ENCODE data around the gene CDKN1A. TPM values are rescaled to one million over a fixed set of nuclear protein-coding genes. Genes with fewer than 3 reads are reported as not detected.

Gene CDKN1A
- total and polyA plus RNA-seq, 10 of the 15 experiments (the other 5 are each of a cell fraction or from before 2014, with no cell fraction given), result 25.2 to 637 (median 216) TPM

DNA sequence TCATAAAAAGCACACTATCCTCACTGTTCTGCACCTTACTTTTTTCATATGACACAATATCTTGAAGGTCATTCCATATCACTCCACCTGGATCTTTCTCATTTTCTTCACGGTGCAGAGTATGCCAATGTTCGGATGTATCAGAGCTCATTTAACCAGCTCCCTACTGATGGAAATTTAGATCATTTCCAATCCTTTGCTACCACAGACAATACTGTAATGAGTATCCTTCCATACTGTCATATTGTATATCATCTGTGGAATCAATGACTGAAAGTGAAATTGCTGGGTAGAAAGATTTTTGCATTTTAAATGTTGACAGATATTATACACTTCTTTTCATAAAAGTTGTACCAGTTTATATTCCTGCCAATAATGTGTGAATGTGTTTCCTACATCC, 16.9 kb downstream of the CDKN1A start:
- no peak overlapping the region for H3K4me2 ChIP-seq (ENCODE audit: control insufficient read depth, insufficient read depth)
- no TSS peak for BruUV-seq (replicated peaks)
- no peaks in the 10 kb centered on the region for H3K9me3 ChIP-seq (replicated peaks; ENCODE audit: control insufficient read depth, insufficient read depth, low read length)
- FAIRE-seq (no peak), DNase-seq (ENCODE audit: low read depth, low spot score) (no peak), ATAC-seq (no peak)
- H3K79me2 ChIP-seq (ENCODE audit: control insufficient read depth, insufficient read depth, low read length), result no peaks in the 10 kb centered on the region
- no peaks in the 10 kb centered on the region for H4K20me1 ChIP-seq (ENCODE audit: control insufficient read depth, insufficient read depth)
- no peak overlapping the region for H3K9ac ChIP-seq (ENCODE audit: control insufficient read depth, insufficient read depth, low read length)
- no peak overlapping the region for H2AFZ ChIP-seq (ENCODE audit: control insufficient read depth, low read depth, low read length)
- POLR2A ChIA-PET, result no interaction called here
- no peaks in the 10 kb centered on the region for H3K36me3 ChIP-seq (ENCODE audit: control insufficient read depth in 2 of 2, insufficient read depth in 2 of 2, low read length in 1 of 2)
- WGBS (ENCODE audit: insufficient coverage, insufficient replicate concordance, low lambda C conversion rate, missing lambda C conversion rate), result 61% methylated on average over 2 of the region's 2 CpGs
- no peak overlapping the region for H3K4me3 ChIP-seq
- SMC1A ChIA-PET (ENCODE audit: uncharacterized antibody, unreplicated experiment), result interaction anchor here (0.7 to 1.3 kb wide), 3 partner anchors 12 to 59 kb away, joined by 3 read pairs; no protein-coding TSS in a partner anchor
- CTCF ChIA-PET, result interaction anchor here (1.0 to 1.3 kb wide), 3 partner anchors 65 to 89 kb away, joined by 3 read pairs; no protein-coding TSS in a partner anchor
- H3K27ac ChIP-seq (ENCODE audit: control insufficient read depth, insufficient read depth), result no peak overlapping the region
- in situ Hi-C loops (cut with MboI), result no loop called here
- no peaks in the 10 kb centered on the region for H3K27me3 ChIP-seq (replicated peaks in 1 of 2; ENCODE audit: control insufficient read depth in 2 of 2, insufficient read depth in 2 of 2, low read length in 1 of 2)
- H3K4me1 ChIP-seq (ENCODE audit: control insufficient read depth, insufficient read depth, low read length), result peaks cover 16% of the 10 kb centered on the region
- RAD21 ChIA-PET (ENCODE audit: unreplicated experiment), result no interaction called here
- TF ChIP-seq GABPA (IDR thresholded peaks at IDR 0.05; ENCODE audit: low read depth) (no peak), HDGF (IDR thresholded peaks at IDR 0.05) (no peak), RUNX3 (IDR thresholded peaks at IDR 0.05; ENCODE audit: low read length) (peak; percentile 17; the same call in 1 of the 2 replicates)
- intact Hi-C loops (cut with micrococcal nuclease; ENCODE audit: unreplicated experiment), result no loop called here

DNA sequence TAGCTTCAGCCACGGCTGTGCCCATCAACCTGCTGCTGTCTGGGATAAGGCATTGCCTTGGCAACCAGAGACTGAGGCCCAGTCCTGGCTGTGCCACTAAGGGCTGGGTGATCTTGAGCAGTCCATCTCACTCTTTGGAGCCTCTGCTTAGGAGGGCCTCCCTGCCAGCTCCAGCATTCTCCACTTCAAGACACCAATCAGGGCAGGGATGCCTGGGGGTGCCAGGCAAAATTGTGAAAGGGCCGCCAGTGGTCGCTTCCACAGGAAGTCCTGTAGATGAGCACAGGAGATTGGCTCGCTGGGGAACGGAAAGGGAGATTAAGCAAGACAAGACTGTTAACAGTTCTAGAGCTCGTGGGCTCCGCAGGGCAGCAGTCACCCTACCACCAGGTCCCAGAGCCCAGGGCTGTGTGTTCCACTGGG, 19.0 kb downstream of the CDKN1A start, which contains the start of gene RAB44:
Gene RAB44, plus strand, starts transcription at position 346 of the 423 bp plus-strand sequence. CDS start 6,410 bp downstream, outside the sequence.
- H3K27me3 ChIP-seq (replicated peaks in 1 of 2; ENCODE audit: control insufficient read depth in 2 of 2, insufficient read depth in 2 of 2, low read length in 1 of 2), result no peaks in the 10 kb centered on the region
- ChIA-PET CTCF (interaction anchor here (1.9 kb wide), 1 partner anchor 11 kb away, joined by 7 read pairs; no protein-coding TSS in a partner anchor), POLR2A (no interaction called here), RAD21 (ENCODE audit: unreplicated experiment) (interaction anchor here (0.8 kb wide), 1 partner anchor 83 kb away, joined by 3 read pairs; no protein-coding TSS in a partner anchor), SMC1A (ENCODE audit: uncharacterized antibody, unreplicated experiment) (interaction anchor here (1.1 kb wide), 1 partner anchor 23 kb away, joined by 3 read pairs; no protein-coding TSS in a partner anchor)
- H3K9me3 ChIP-seq (replicated peaks; ENCODE audit: control insufficient read depth, insufficient read depth, low read length), result no peaks in the 10 kb centered on the region
- no peaks in the 10 kb centered on the region for H3K36me3 ChIP-seq (ENCODE audit: control insufficient read depth in 2 of 2, insufficient read depth in 2 of 2, low read length in 1 of 2)
- intact Hi-C loops (cut with micrococcal nuclease; ENCODE audit: unreplicated experiment) (no loop called here), in situ Hi-C loops (cut with MboI) (no loop called here)
- H3K4me2 ChIP-seq (ENCODE audit: control insufficient read depth, insufficient read depth), result no peak within 1 kb of the TSS
- WGBS (ENCODE audit: insufficient coverage, insufficient replicate concordance, low lambda C conversion rate, missing lambda C conversion rate), result 92% methylated on average over 7 of the region's 7 CpGs
- no peak within 1 kb of the TSS for H2AFZ ChIP-seq (ENCODE audit: control insufficient read depth, low read depth, low read length)
- H3K4me1 ChIP-seq (ENCODE audit: control insufficient read depth, insufficient read depth, low read length), result peaks cover 9% of the 10 kb centered on the region
- no peak for FAIRE-seq
- BruUV-seq (replicated peaks), result no TSS peak
- H3K9ac ChIP-seq (ENCODE audit: control insufficient read depth, insufficient read depth, low read length), result no peak within 1 kb of the TSS
- no peak for ATAC-seq
- H4K20me1 ChIP-seq (ENCODE audit: control insufficient read depth, insufficient read depth), result no peaks in the 10 kb centered on the region
- DNase-seq (ENCODE audit: low read depth, low spot score), result no peak
- H3K4me3 ChIP-seq, result no peak within 1 kb of the TSS
- H3K27ac ChIP-seq (ENCODE audit: control insufficient read depth, insufficient read depth), result no peak within 1 kb of the TSS
- no peaks in the 10 kb centered on the region for H3K79me2 ChIP-seq (ENCODE audit: control insufficient read depth, insufficient read depth, low read length)
- TF ChIP-seq, protein P1, sequence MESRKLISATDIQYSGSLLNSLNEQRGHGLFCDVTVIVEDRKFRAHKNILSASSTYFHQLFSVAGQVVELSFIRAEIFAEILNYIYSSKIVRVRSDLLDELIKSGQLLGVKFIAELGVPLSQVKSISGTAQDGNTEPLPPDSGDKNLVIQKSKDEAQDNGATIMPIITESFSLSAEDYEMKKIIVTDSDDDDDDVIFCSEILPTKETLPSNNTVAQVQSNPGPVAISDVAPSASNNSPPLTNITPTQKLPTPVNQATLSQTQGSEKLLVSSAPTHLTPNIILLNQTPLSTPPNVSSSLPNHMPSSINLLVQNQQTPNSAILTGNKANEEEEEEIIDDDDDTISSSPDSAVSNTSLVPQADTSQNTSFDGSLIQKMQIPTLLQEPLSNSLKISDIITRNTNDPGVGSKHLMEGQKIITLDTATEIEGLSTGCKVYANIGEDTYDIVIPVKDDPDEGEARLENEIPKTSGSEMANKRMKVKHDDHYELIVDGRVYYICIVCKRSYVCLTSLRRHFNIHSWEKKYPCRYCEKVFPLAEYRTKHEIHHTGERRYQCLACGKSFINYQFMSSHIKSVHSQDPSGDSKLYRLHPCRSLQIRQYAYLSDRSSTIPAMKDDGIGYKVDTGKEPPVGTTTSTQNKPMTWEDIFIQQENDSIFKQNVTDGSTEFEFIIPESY (IDR thresholded peaks at IDR 0.05), result no peak
- TF ChIP-seq ZNF274 (IDR thresholded peaks at IDR 0.05; ENCODE audit: insufficient read depth, insufficient read length), result no peak
- no peak for TF ChIP-seq NBN (IDR thresholded peaks at IDR 0.05)
- TF ChIP-seq HDGF (IDR thresholded peaks at IDR 0.05), result no peak
- no peak for TF ChIP-seq GABPA (IDR thresholded peaks at IDR 0.05; ENCODE audit: low read depth)
- TF ChIP-seq KAT2A (conservative IDR thresholded peaks at IDR 0.05; ENCODE audit: control insufficient read depth, low read depth, low read length), result no peak
